ENCODE data around the gene ITPR1.
"Not testable (repeated sequence)": the region's sequence is repeated elsewhere in the genome, so short reads cannot be mapped to it uniquely, and the experiment has no call there.

- TF ChIP-seq EZH2 (IDR thresholded peaks at IDR 0.05; ENCODE audit: insufficient read depth, low read length); CTCF (IDR thresholded peaks at IDR 0.05; ENCODE audit: insufficient read depth, low read depth, low read length): not testable (repeated sequence)
Observed at GRCh38 chr3:4762481-4763230, 269.5 kb downstream of the ITPR1 start.
